ENCODE results near the gene CDC73.

Gene CDC73

DNA sequence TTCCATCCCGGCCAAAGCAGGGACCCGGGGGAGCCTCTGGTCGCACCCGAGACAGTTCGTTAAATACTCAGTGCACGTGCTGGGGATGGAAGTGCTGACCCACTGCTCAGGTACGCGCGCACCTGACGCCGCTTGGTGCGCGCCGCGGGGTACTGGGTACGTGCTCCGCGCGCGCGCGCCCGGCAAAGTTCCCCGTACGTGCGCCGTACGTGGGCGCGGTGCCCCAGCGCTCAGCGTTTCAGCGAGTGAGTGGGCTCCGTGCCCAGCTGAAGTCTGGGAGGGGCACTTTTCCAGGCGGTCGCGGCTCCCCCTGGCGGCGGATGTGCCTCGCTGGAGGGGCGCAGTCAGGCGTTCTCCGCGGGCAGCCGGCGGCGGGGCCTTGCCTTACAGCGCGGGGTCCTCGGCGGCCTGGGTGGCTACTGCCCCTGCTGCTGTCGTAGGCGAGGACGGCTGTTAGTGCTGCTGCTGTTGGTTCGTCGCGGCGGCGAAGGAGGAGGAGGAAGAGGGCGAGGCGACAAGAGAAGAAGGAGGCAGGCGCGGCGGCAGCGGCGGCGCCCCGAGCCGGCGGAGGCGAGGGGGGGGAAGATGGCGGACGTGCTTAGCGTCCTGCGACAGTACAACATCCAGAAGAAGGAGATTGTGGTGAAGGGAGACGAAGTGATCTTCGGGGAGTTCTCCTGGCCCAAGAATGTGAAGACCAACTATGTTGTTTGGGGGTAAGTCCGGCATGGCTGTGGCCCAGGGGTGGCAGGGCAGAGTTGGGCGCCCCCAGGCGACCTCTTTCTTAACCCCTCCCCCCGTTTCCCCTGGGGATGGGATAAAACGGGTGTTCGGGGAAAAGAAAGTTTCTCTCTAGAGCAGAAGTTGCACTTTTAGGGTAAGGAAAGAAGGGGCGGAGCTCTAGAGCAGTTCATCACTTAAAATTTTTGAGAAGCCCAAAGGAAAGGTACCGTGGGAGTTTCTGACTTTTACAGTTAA lies at the start of gene CDC73:
Gene CDC73 (plus strand): TSS at position 416 of the 978 bp plus-strand sequence. CDS start 170 bp downstream, at position 586.
- DNase-seq (ENCODE audit: extremely low read depth in 1 of 2, low read depth in 1 of 2): peak; percentile 96 to 100

DNA sequence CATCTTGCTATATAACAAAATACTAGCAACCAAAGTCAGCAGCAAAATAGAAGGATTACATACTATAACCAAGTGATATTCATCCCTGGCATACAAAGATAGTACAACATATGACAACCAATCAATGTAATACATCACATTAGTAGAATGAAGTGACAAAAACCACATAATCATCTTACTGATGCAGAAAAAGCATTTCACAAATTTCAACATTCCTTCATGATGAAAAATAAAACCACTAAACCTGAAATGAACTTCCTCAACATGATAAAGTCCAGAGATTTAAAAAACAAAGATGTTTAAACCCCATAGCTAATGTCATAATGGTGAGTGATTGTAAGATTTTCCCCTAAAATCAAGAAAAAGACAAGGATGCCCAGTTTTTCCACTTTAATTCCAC lies 43.8 kb upstream of the CDC73 start:
- no peak for DNase-seq (ENCODE audit: extremely low read depth in 1 of 2, low read depth in 1 of 2)

DNA sequence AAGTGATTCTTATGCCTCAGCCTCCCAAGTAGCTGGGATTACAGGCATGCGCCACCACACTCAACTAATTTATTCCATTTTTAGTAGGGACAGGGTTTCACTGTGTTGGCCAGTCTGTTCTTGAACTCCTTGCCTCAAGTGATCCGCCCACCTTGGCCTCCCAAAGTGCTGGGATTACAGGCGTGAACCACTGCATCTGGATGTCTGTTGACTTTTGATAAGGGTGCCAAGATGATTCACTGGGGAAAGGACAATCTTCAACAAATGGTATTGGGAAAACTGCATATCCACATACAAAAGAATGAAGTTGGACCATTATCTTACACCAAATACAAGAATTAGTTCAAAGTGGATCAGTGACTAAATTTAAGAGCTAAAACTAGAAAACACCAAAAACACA lies 42.6 kb upstream of the CDC73 start:
- DNase-seq (ENCODE audit: extremely low read depth in 1 of 2, low read depth in 1 of 2): no peak

DNA sequence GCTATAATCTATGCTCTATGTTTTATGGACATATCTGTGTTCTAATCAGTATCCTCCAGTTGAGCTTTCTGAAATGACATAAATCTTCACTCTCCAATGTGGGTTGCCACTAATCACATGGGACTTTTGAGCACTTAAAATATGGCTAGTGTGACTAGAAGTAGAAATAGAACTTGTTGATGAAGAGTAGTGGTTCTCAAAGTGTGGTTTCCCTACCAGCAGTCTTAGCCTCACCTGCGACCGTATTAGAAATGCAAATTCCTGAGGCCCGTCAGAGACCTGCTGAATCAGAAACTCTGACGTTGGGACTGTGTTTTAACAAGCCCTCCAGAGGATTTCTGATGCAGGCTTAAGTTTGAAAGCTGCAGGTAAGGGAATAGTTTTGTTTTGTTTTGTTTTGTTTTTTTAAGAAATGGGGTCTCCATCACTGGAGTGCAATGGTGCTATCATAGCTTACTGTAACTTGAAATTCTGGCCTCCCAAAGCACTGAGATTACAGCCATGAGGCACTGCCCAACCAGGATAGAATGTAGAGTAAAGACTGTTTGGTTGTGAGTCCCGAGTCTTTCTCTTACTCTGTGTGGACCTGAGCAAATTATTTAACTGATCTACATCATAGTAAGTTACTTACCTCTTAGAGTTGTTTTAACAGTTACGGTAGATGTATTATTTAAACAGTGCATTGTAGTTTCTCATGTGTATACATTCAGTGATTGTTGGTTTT lies 38.3 kb upstream of the CDC73 start:
- no peak for DNase-seq (ENCODE audit: extremely low read depth in 1 of 2, low read depth in 1 of 2)

DNA sequence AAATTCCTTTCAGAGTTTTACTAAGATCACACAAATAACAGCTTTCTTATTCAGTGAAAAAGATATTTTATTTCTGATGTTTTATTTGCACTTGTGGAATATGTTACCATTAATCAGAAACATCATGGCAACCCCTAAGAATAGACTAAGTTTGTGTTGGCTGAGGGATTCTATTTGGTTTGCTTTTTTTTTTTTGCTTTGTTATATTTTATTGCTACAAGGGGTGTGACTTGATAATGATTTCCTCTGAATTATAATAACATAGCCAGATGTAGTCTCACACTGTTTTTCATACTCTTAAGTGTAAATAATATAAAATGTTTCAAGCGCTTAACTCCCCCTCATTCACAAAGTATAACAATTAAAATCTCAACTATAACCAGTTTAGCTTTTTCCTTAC lies 36.6 kb upstream of the CDC73 start:
- no peak for DNase-seq (ENCODE audit: extremely low read depth in 1 of 2, low read depth in 1 of 2)

DNA sequence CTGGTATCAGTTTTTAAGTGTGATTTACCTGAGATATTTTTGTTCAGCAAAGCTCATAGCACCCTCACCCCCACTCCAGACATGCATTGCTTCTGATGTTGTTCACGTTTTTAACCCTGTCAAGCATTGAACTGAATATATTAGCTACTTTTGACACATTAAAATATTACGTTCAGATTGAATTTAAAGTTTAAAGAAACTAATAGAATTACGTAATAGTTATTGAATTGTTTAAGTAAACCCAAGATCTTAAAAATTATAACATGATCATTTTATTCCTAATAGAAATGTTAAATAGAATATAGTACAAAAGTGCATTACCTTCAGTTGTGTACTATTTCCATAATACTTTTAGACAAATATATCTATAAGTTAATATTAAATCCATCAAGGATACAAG lies 35.5 kb upstream of the CDC73 start:
- no peak for DNase-seq (ENCODE audit: extremely low read depth in 1 of 2, low read depth in 1 of 2)

DNA sequence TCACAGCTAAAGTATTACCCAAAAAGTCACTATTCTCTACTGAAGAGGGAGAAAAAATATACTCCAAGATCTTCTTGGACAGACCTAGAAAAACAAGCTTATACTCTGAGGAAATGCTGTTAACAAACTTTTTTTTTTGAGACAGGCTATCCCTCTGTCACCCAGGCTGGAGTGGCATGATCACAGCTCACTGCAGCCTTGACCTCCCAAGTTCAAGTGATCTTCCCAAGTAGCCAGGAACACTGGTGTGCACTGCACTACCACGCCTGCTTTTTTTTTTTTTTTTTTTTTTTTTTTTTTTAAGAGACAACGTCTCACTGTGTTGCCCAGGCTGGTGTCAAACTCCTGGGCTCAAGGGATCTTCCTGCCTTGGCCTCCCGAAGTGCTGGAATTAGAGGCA lies 33.9 kb upstream of the CDC73 start:
- no peak for DNase-seq (ENCODE audit: extremely low read depth in 1 of 2, low read depth in 1 of 2)

DNA sequence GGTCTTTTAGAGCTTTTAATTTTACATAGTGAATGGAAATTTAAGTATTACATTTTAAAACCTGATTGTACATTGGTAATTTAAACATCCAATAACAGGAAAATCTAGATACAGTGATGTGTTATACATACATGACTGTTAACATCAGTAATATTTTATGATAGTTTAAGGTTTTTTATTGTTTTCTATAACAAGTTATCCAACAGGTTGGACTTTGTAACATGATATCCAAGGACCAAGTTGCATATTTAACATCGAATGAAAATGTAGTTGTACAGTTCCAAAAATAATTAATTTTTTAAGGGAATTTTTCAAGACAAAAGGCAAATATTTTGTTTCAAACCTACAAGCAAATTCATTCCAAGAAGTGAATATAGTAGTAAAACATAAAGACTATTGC lies 31.0 kb upstream of the CDC73 start:
- no peak for DNase-seq (ENCODE audit: extremely low read depth in 1 of 2, low read depth in 1 of 2)

DNA sequence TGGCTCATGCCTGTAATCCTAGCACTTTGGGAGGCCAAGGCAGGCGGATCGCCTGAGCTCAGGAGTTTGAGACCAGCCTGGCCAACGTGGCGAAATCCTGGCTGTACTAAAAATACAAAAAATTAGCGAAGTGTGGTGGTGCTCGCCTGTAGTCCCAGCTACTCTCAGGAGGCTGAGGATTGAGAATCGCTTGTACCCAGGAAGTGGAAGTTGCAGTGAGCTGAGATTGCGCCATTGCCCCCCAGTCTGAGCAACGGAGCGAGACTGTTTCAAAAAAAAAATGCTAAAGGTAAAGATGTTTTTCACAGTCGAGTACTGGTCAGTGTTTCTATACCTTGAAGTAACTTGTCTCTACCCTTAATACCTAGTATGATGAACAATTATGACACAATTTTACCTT lies 27.7 kb upstream of the CDC73 start:
- DNase-seq (ENCODE audit: extremely low read depth in 1 of 2, low read depth in 1 of 2): no peak

DNA sequence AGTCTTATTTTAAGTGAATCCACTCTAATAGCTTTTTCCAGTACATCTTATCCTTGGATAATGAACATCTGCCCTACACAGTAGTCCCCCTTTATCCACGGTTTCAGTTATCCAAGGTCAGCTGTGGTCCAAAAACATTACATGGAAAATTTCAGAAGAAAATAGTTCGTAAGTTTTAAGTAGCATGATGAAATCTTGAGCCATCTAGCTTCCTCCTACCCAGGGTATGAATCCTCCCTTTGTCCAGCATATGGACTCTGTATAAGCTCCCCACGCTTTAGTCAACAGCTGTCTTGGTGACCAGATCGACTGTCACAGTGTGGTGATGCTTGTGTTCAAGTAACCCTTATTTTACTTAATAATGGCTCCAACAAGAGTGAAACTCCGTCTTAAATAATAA lies 19.2 kb upstream of the CDC73 start:
- DNase-seq (ENCODE audit: extremely low read depth in 1 of 2, low read depth in 1 of 2): no peak

DNA sequence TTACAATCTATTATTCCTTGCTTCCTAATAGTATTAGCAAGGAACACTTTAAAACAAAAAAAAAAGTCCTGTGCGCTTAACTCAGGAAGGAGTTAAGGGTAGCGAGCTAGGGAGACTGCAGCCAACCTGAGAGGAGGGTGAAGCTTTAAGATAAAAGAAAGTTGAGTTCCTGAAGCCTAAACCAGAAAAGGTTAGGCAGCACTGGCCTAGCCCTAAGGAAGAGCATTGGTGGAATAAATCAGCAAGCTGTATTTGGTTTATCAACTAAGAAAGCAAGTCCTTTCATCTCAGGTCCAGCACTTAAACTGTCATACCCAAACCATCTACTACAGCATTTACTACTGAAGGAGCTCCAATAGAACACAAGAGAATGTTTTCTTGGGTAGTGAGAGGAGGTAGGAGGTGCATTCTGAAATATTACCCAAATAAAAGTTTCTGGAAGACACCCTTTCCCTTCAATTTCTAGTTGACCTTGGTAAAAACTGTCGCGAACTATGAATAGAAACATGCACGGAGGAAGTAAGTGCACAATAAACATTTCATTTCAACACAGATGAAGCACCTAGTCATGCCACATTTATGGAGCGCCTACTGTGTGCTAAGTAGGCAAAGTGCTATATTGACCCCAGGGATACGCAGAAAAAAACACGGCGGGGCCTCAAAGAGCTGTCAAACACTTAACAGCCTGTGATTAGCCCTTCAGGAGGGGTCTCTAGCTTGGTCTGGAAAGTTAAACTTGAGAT lies 17.9 kb upstream of the CDC73 start:
- no peak for DNase-seq (ENCODE audit: extremely low read depth in 1 of 2, low read depth in 1 of 2)

DNA sequence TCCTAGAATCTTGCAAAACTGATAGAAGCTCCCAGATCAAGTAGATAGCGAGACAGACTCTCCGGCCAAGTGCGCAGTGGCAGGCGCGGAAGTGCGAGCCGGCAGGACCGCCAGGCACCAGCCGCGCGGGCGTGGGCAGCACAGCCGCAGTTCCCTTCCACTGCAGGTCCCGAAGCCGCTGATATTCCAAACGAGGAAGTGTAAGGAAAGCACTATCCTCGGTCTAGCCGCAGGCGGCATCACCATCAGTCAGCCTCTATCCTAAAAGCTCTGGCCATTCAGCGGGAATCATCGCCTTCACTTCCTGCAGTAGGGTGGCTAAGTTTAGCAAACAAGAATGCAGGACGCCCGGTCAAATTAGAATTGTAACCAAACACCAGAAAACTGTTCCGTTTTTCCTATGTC lies 17.3 kb upstream of the CDC73 start:
- no peak for DNase-seq (ENCODE audit: extremely low read depth in 1 of 2, low read depth in 1 of 2)

DNA sequence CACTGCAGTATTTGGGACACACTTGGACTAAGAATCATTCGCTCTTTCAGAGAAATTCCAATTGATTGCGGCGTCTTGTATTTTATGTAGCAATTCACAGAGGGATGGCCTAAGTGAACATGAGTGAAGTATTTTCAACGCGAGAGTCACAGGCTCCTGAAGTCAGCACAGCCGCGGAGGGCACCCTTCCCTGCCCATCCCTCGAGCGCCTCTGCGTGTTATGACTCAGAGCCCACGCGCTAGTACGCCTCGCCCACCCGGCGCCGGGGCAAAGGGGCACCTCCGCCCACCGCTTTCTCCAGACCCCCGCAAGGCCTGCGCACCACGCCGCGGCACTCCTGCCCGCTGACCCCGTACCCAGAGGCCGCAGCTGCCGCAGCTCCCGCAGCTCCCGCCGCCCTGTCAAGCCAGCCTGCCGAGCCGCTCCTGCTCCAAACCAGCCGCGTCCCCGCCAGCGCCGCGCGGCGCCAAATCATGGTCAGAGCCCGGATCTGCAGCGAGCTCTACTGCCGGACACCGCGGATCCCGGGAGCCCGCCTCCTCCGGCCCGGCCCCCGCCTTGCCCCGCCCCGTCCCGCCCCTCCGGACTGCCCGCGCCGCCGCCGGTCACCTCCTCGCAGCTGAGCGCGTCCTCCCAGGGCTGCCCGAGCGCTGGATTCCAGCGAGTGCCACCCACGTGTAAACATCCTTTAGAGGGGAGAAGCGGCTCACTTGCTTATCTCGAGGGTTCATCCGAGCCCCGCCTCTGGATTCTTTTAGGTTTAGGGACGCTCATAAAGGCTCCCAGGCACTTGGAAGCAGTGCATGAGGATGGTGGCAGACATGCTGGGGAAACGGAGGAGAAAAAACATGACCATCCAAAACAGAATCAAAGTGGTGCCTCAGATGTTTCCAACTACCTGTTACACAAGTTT lies 16.7 kb upstream of the CDC73 start, which contains the start of gene GLRX2:
Gene GLRX2 (minus strand): TSS at position 508 of the 914 bp plus-strand sequence. CDS start 32 bp downstream, at position 476.
- peak; percentile 37 to 52 for DNase-seq (ENCODE audit: extremely low read depth in 1 of 2, low read depth in 1 of 2)

DNA sequence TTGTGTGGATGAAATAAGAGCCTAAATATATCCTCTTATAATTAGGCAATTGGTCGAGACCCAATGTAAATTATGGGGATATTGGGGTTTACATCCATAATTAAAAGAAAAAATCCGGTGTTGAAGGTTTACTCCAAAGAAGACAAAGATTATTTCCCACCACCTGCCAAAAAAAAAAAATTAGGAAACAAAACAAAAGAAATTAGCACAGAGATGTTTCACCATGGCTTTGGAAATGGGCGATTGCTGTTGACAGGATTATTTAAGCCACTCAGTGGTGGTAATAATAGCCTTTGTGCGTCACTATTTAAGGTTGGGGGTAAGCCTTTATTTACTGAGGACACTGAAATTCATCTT lies 16.0 kb upstream of the CDC73 start:
- no peak for DNase-seq (ENCODE audit: extremely low read depth in 1 of 2, low read depth in 1 of 2)

DNA sequence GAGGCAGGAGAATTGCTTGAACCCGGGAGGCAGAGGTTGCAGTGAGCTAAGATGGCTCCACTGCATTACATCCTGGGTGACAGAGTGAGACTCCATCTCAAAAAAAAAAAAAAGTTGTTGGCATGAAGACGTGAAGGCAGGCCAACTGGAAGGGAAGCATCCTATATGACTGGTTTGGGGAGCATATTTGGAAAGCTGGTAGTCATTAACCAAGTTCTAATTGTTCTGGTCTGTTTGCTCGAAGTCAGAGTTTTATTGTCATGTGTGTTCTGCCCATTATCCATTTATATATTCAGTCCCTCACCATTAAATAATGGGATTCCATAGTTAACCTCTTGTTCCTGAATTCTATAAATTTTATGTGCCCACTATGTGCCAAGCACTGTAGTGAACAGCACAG lies 13.4 kb upstream of the CDC73 start:
- no peak for DNase-seq (ENCODE audit: extremely low read depth in 1 of 2, low read depth in 1 of 2)

DNA sequence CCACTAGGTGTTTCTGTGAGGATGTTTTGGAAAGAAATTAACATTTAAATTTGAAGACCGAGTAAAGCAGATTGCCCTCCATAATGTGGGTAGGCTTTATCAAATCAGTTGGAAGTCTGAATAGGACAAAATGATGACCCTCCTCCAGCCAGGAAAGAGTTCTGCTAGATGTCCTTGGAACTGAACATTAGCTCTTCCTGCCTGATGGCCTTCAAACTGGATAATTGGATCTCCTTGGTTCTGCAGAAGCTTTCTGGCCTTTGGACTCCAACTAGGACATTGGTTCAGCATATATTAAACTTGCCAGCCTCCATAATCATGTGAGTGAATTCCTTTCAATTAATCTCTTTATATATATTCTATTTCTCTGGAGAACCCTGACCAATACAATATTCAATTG lies 12.2 kb upstream of the CDC73 start:
- no peak for DNase-seq (ENCODE audit: extremely low read depth in 1 of 2, low read depth in 1 of 2)

DNA sequence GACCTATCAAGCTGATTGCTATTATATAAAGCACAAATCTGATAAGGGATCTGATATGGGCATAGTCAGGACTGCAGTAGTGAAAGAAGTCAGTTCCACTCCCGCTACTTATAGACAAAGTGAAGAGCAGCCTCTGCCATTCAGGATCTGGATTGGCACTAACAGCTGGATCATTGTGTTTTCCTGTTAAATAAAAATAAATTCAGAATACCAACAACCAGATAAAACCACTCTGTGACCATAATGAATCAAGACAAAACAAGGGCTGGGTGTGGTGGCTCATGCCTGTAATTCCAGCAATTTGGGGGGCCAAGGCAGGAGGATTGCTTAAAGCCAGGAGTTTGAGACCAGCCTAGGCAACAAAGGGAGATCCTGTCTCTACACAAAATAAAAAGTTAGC lies 11.6 kb upstream of the CDC73 start:
- DNase-seq (ENCODE audit: extremely low read depth in 1 of 2, low read depth in 1 of 2): no peak

DNA sequence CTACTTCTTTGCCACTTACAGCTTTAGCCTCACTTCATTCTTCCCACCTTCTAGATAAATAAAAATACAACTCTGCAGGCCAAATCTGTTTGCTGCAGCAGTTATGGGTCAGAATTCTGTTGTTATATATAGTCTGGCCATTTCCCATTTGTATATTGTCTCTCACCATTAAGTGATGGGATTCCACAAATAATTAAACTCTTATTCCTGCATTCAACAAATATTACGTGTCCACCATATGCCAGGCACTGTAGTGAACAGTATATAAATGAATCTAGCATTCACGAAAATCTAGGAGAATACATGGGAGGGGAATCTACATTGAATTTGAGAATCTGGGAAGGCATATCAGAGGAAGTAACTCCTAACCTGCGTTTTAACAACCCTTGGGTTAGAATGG lies 11.0 kb upstream of the CDC73 start:
- no peak for DNase-seq (ENCODE audit: extremely low read depth in 1 of 2, low read depth in 1 of 2)

DNA sequence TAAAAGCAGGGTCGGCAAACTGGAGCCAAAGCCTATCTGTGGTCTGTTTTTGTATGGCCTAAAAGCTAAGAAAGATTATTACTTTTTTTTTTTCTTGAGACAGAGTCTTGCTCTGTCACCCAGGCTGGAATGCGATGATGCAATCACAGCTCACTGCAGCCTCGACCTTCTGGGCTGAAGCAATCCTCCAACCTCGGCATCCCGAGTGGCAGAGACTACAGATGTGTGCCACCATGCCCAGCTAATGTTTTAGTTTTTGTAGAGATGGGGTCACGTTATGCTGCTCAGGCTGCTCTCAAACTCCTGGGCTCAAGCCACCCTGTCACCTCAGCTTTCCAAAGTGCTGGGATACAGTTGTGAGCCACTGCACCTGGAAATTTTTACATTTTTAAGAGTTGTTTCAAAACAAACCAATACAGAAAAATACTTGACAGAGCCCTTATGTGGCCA lies 10.2 kb upstream of the CDC73 start:
- no peak for DNase-seq (ENCODE audit: extremely low read depth in 1 of 2, low read depth in 1 of 2)

Data from activated CD8-positive, alpha-beta memory T cell treated with anti-CD3 and anti-CD28 coated beads for 1 hour (primary cell).